Activated CD8-positive, alpha-beta memory T cell treated with anti-CD3 and anti-CD28 coated beads, Interleukin-2, amount 50 U/mL, for 1 hour (primary cell): ENCODE results near the gene RFNG.
A peak's percentile ranks its signal among the peaks of the same experiment; 100 is the strongest.
"Not testable (repeated sequence)": the region's sequence is repeated elsewhere in the genome, so short reads cannot be mapped to it uniquely, and the experiment has no call there.

ENCODE experiments used
- DNase-seq: peaks from one replicate; pipeline ENCODE4 v3.0.0-alpha.2; 2020; ENCODE audit errors: extremely low read depth

The RFNG gene

DNA sequence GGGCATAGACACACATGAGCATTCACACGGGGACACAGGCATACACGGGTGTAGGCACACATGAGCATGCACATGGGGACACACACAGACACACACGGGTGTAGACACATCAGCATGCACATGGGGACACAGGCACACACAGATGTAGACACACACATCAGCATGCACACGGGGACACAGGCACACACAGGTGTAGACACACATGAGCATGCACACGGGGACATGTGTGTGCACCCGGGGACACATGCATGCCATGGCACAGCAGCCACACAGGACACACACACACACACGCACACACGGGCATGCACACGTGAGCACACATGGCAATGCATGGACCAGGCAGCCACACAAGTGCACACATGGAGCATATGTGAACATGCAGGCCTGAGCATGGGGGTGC lies 9.0 kb downstream of the RFNG start:
- DNase-seq: no peak

GRCh38 chr17:82041144-82041814 lies 10.3 kb downstream of the RFNG start:
- DNase-seq: no peak

DNA sequence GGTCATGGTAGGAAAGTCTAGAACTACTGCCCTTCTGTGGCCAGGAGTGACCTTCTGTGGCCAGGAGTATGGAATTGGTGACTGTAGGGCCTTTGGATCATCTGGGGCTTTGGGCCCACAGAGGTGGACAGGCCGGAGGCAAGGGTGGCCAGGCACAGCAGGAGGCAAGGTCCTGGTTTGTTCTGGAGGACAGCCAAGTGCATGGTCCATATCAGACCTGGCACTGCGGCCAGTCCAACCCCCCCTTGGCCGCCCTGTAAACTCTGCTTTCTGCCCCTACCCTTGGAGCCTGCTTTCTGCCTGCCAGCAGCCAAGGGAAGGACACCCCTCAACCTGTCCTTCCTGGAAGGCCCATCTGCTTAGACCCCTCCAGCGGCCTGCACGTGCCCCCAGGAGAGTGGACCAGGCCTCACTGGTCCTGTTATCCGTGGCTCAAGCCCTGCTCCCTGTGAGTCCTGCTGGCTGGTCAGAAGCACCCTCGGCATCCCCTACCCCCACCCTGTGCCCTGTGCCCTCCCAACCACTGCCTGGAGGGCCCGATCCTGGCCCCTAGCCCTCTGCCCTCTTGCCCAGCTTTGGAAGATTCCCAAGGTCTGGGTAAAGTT lies 11.8 kb downstream of the RFNG start:
- DNase-seq: no peak

DNA sequence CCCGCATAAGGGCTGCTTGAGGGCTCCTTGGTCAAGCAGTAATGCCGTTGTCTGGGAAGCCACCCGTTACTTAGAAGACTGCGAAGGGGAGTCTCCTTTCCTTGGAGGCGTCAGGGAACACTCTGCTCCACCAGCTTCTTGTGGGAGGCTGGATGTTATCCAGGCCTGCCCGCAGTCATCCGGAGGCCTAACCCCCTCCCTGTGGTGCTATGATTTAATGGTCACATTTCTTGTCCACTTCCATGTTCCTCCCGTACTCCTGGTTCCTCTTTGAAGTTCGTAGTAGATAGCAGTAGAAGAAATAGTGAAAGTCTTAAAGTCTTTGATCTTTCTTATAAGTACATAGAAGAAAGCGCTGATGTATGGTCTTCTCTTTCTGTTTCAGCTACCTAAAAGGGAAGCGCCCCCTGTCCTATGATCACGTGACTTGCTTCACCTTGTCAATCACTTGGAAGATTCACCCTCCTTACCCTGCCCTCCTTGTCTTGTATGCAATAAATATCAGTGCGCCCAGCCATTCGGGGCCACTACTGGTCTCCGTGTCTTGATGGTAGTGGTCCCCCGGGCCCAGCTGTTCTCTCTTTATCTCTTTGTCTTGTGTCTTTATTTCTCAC lies 12.7 kb downstream of the RFNG start:
- not testable (repeated sequence) for DNase-seq

DNA sequence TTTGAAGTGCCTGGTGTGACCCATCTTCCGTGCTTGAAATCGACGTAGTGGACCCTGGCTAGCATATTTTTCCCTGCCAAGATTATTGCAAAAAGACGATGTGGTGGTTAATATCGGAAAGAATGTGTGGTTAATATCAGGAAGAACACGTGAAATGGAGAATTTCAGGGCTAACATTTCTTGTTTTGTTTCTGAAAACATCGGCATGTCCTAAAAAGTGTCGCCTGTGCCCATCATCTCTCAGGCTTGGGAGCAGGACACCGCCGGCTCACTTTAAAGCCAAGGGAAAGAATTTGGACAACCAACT lies 13.8 kb downstream of the RFNG start:
- DNase-seq: no peak

GRCh38 chr17:82037092-82037888 lies 14.3 kb downstream of the RFNG start, which contains the start of gene DCXR:
Gene DCXR, minus strand, starts transcription at chr17:82037697. Its CDS starts 15 bp downstream, at chr17:82037682.
- DNase-seq: peak; percentile 78

- no peak for DNase-seq
Observed at GRCh38 chr17:82036634-82037091, 14.9 kb downstream of the RFNG start.

- DNase-seq: no peak
Observed at GRCh38 chr17:82035956-82036633, 15.5 kb downstream of the RFNG start.

DNA sequence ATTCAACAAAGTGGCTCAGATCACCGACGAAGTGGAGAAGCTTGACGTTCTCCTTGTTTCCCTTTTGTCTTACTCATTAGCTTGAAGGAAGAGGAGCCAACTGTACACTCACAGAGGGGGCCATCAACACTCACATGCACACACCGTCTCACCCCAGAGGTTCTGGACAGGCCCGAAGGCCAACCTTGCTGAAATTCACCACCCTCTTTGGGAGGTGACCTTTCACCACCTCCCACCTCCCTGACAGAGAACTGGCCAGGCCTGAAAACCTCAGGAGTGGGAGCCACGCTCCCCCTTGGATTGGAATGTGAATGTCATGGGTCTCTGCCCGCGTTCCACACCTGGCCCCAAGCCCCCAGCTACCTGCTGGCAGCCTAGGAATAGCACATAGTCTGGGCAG lies 16.1 kb downstream of the RFNG start:
- DNase-seq: no peak

DNA sequence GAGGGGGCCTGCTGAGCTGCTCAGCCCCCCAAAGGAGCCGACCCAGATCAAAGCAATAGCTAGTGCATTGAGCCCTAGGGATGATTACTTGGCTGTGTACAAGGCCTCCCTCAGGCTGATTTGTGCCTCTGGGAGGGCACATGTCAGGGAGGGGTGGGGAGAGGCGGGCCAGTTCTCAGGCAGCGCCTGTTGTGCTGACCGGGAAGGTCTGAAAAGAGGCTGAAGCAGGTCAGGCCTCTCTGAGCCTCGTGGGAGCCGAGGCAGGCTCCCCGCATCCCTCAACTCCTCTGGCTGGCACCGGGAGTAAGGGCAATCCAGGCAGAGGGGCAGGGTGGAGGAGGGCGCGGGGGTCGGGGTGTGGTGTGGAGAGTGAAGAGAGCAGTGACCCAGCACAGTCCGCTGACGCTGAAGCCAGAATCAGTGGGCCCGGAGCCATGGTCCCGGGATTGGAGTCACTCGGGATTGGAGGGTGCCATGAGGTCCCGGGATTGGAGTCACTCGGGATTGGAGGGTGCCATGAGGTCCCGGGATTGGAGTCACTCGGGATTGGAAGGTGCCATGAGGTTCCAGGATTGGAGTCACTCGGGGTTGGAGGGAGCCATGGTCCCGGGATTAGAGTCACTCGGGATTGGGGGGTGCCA lies 17.1 kb downstream of the RFNG start:
- no peak for DNase-seq

- no peak for DNase-seq
Observed at GRCh38 chr17:82033359-82034085, 18.1 kb downstream of the RFNG start.

DNA sequence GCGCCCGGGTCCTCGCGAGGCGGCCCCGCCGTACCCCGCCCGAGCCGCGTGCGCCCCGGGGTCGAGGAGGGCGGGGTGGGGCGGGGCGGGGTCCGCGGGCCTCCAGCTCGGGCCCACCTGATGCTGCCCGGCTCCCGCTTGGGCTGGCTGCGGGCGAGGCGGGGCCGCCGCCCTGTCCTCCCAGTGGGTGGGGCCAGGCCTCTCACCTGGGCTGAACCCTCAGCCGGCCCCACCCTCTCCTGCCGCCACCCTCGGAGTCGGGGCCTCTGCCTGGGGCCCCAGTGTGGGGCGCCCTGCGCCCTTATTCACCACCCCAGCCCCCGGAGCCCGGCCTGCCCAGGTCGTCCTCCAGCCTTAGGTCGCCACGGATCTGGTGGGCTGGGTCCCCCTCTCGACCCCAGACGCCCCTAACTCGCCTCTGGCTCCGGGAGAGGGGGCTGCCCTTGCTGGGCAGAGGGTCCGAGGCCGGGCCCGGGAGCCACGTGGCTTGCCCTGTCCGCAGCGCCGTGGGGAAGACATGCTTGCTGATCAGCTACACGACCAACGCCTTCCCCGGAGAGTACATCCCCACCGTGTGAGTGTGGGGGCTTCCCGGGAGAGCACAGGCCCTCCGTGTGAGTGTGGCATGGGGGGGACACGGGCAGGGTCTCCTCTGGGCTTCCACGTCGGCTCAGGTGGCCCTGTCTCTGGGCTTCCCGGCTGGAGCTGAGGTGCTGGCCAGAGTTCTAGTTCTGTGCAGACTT lies 19.6 kb downstream of the RFNG start:
- no peak for DNase-seq

GRCh38 chr17:82031303-82031884 lies 20.2 kb downstream of the RFNG start, which contains the start of gene RAC3:
Gene RAC3, plus strand, starts transcription at chr17:82031678. Its CDS starts 84 bp downstream, at chr17:82031762.
- DNase-seq: no peak

DNA sequence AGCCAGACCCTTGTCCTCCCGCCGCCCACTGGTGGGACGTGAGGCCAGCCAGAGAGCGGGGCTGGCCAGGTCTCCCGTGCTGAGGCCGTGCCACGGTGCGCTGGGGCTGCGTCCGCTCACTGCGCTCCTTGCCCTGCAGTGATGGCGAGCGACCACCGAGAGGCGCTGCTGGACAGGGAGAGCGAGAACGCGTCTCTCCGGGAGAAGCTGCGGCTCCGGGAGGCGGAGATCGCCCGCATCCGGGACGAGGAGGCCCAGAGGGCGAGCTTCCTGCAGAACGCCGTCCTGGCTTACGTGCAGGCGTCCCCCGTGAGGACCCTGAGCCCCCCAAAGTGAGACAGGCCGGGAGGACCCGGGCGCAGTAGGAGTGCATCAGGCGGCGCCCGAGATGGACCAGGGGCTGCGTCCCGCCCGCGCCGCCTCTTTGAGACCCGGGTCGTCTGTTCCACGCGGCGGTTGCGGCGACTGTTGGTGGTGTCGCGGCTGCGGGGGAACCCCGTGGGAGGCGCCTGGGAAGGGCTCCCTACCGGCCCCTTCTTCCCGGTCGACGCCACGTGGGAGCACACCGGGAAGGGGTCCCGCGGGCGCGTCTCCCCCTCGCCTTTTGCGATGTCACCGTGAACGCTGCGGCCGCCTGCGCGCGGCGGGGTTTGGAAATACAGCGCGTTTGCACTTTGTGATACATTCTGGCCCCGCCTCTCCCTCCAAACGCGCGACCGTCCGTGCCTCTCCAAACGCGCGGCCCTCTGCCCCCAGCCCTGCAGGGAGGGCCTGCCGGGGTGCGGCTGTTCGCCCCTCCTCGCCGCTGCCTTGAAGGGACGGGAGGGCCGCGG lies 20.9 kb downstream of the RFNG start:
- DNase-seq: no peak

GRCh38 chr17:82029990-82030469 lies 21.6 kb downstream of the RFNG start:
- no peak for DNase-seq

DNA sequence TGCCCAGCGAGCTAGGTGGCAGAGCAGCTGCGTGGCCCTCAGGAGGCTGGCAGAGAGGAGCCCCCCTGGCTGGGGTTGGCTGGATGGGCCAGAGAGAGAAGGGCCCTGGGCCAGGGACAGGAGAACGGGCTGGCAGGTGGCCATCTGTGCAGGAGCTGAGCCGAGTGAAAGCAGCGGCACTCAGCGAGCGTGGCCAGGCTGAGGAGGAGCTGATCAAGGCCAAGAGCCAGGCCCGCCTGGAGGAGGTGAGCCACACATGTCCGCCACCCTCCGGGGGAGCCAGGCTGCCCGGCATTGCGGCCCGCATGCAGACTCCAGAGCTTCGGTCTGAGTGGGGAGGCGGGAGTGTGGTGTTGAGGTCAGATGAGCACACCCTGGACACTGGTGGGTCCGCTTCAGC lies 22.2 kb downstream of the RFNG start:
- DNase-seq: no peak

GRCh38 chr17:82028966-82029365 lies 22.6 kb downstream of the RFNG start:
- DNase-seq: no peak

GRCh38 chr17:82028246-82028645 lies 23.4 kb downstream of the RFNG start:
- DNase-seq: no peak
